ENCODE results near the gene NUDT14.

Gene NUDT14

GRCh38 chr14:105158794-105159193 is 22.3 kb downstream of the NUDT14 start:
- TF ChIP-seq GATA2 (IDR thresholded peaks at IDR 0.05; ENCODE audit: low read depth, low read length) (no peak), GATA3 (IDR thresholded peaks at IDR 0.05; ENCODE audit: low read depth, low read length) (no peak)

GRCh38 chr14:105157872-105158271 is 23.2 kb downstream of the NUDT14 start:
- no peak for TF ChIP-seq GATA3 (IDR thresholded peaks at IDR 0.05; ENCODE audit: low read depth, low read length)
- TF ChIP-seq GATA2 (IDR thresholded peaks at IDR 0.05; ENCODE audit: low read depth, low read length): no peak

- TF ChIP-seq GATA3 (IDR thresholded peaks at IDR 0.05; ENCODE audit: low read depth, low read length) (no peak), GATA2 (IDR thresholded peaks at IDR 0.05; ENCODE audit: low read depth, low read length) (no peak)
Measured at GRCh38 chr14:105156414-105157375, 24.4 kb downstream of the NUDT14 start.

- TF ChIP-seq GATA3 (IDR thresholded peaks at IDR 0.05; ENCODE audit: low read depth, low read length): no peak
- TF ChIP-seq GATA2 (IDR thresholded peaks at IDR 0.05; ENCODE audit: low read depth, low read length): no peak
Measured at GRCh38 chr14:105155681-105156413, 25.3 kb downstream of the NUDT14 start.

- TF ChIP-seq GATA3 (IDR thresholded peaks at IDR 0.05; ENCODE audit: low read depth, low read length): no peak
- no peak for TF ChIP-seq GATA2 (IDR thresholded peaks at IDR 0.05; ENCODE audit: low read depth, low read length)
Measured at GRCh38 chr14:105155071-105155651, 26.0 kb downstream of the NUDT14 start.

GRCh38 chr14:105154476-105154871 is 26.6 kb downstream of the NUDT14 start:
- TF ChIP-seq GATA3 (IDR thresholded peaks at IDR 0.05; ENCODE audit: low read depth, low read length): no peak
- no peak for TF ChIP-seq GATA2 (IDR thresholded peaks at IDR 0.05; ENCODE audit: low read depth, low read length)

- TF ChIP-seq GATA2 (IDR thresholded peaks at IDR 0.05; ENCODE audit: low read depth, low read length) (no peak), GATA3 (IDR thresholded peaks at IDR 0.05; ENCODE audit: low read depth, low read length) (no peak)
Measured at GRCh38 chr14:105153739-105154475, 27.2 kb downstream of the NUDT14 start.

- no peak for TF ChIP-seq GATA3 (IDR thresholded peaks at IDR 0.05; ENCODE audit: low read depth, low read length)
- TF ChIP-seq GATA2 (IDR thresholded peaks at IDR 0.05; ENCODE audit: low read depth, low read length): no peak
Measured at GRCh38 chr14:105153331-105153731, 27.8 kb downstream of the NUDT14 start.

- TF ChIP-seq GATA3 (IDR thresholded peaks at IDR 0.05; ENCODE audit: low read depth, low read length): no peak
- no peak for TF ChIP-seq GATA2 (IDR thresholded peaks at IDR 0.05; ENCODE audit: low read depth, low read length)
Measured at GRCh38 chr14:105152794-105153241, 28.3 kb downstream of the NUDT14 start.

GRCh38 chr14:105151838-105152793 is 29.0 kb downstream of the NUDT14 start:
- no peak for TF ChIP-seq GATA3 (IDR thresholded peaks at IDR 0.05; ENCODE audit: low read depth, low read length)

GRCh38 chr14:105151084-105151837 is 29.9 kb downstream of the NUDT14 start:
- TF ChIP-seq GATA2 (IDR thresholded peaks at IDR 0.05; ENCODE audit: low read depth, low read length) (no peak), GATA3 (IDR thresholded peaks at IDR 0.05; ENCODE audit: low read depth, low read length) (no peak)

Data from SH-SY5Y (cell line).